Kidney (tissue), 14 donors: ENCODE data around the gene ST6GAL1. TPM values are rescaled to one million over a fixed set of nuclear protein-coding genes. Genes with fewer than 3 reads are reported as not detected.

Experiments
- DNase-seq, 5 donors: peaks; one replicate each; pipeline ENCODE4 v3.0.0-alpha.2; 2013 to 2020
- FAIRE-seq: peaks from 2 replicates; lab custom pipeline; 2012; peaks lifted over from hg19 to GRCh38; lab: Jason Lieb, UNC
- H3K27ac ChIP-seq, 2 donors: one replicate each; pipeline ENCODE4 v1.7.0; 2013; ENCODE audit warnings: low read depth in 2 of 2, low read length in 2 of 2, inconsistent platforms in 1 of 2
- H3K27me3 ChIP-seq: one replicate; pipeline ENCODE4 v1.7.1; 2013; ENCODE audit warnings: low read length, inconsistent platforms; ENCODE audit not compliant: control insufficient read depth, insufficient read depth
- H3K36me3 ChIP-seq, 3 donors: one replicate each; pipeline versions ENCODE4 v1.7.0 to v1.7.1; 2013; ENCODE audit warnings: low read length in 3 of 3, control low read depth in 1 of 3, inconsistent platforms in 1 of 3; ENCODE audit not compliant: insufficient read depth in 3 of 3, control insufficient read depth in 2 of 3
- H3K4me1 ChIP-seq, 3 donors: one replicate each; pipeline versions ENCODE4 v1.7.0 to v1.7.1; 2013; ENCODE audit warnings: low read length in 3 of 3, inconsistent platforms in 1 of 3, low read depth in 1 of 3; ENCODE audit not compliant: control insufficient read depth in 2 of 3, insufficient read depth in 2 of 3
- H3K4me3 ChIP-seq, 3 donors: one replicate each; pipeline versions ENCODE4 v1.7.0 to v1.8.1; 2013; ENCODE audit warnings: low read length in 3 of 3, control low read depth in 1 of 3, inconsistent platforms in 1 of 3
- H3K9ac ChIP-seq, 3 donors: one replicate each; pipeline versions ENCODE4 v1.7.0 to v1.7.1; 2013; ENCODE audit warnings: low read length in 3 of 3, control low read depth in 1 of 3, inconsistent platforms in 1 of 3
- H3K9me3 ChIP-seq, 3 donors: one replicate each; pipeline versions ENCODE4 v1.7.0 to v1.7.1; 2013; ENCODE audit warnings: low read length in 3 of 3, control low read depth in 1 of 3, inconsistent platforms in 1 of 3; ENCODE audit not compliant: control insufficient read depth in 2 of 3, insufficient read depth in 1 of 3
- intact Hi-C: fragments of 100-400 bp; cut with DNase I; formaldehyde crosslinking; loops from one replicate; pipeline ENCODE4 v1.11.1; 2022
- polyA plus RNA-seq: library from polyadenylated mRNA; stranded (reverse); fragments of 350-450 nt; fragmentation: Illumina TruSeq; extraction: RNeasy Lipid Tissue Mini Kit (QIAGEN cat#74804); gene quantifications from one replicate; pipeline ENCODE4 v1.2.3, GENCODE V29; 2014; ENCODE audit warnings: low read depth, low replicate concordance; ENCODE audit not compliant: insufficient read depth
- total RNA-seq: library from RNA; stranded (reverse); fragmentation: NEBNext Ultra II Directional; extraction: Animal tissue kit (Norgen Biotek cat#: 25700); gene quantifications from one replicate; pipeline ENCODE4 v1.2.1, GENCODE V29; 2021
- TF ChIP-seq, protein P1 (sequence below): IDR thresholded peaks from 3 replicates; pipeline ENCODE4 v1.5.1; 2012; ENCODE audit warnings: mild to moderate bottlenecking, moderate library complexity, borderline replicate concordance; ENCODE audit not compliant: insufficient read depth; ENCODE audit errors: extremely low read depth
- donor health status: control.
- donor health status: control.
- donor health status: control.
- donor health status: control.
- donor health status: control.
- donor health status: DM: yes; HTN: yes; CAD: no.
- donor health status: Normal renal cell carcinoma (clear cell type).

ST6GAL1 gene
- total and polyA plus RNA-seq, 2 donors from 2014 or later, result 62.6 to 236 TPM

DNA sequence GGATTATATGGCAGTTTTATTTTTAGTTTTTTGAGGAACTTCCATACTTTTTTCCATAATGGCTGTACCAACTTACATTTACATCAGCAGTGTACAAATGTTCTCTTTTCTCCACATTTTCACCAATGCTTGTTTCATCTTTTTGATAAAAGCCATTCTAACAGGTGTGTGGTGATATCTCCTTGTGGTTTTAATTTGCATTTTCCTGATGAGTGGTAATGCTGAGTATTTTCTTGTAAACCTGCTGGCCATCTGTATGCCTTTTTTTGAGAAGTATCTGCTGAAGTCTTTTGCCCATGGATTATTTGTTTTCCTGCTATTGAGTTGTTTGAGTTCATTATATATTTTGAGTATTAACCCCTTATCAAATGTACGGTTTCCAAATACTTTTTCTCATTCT, 158.4 kb downstream of the ST6GAL1 start:
- FAIRE-seq, result no peak
- no peak overlapping the region for H3K4me3 ChIP-seq
- intact Hi-C loops, result no loop called here
- TF ChIP-seq, protein P1, sequence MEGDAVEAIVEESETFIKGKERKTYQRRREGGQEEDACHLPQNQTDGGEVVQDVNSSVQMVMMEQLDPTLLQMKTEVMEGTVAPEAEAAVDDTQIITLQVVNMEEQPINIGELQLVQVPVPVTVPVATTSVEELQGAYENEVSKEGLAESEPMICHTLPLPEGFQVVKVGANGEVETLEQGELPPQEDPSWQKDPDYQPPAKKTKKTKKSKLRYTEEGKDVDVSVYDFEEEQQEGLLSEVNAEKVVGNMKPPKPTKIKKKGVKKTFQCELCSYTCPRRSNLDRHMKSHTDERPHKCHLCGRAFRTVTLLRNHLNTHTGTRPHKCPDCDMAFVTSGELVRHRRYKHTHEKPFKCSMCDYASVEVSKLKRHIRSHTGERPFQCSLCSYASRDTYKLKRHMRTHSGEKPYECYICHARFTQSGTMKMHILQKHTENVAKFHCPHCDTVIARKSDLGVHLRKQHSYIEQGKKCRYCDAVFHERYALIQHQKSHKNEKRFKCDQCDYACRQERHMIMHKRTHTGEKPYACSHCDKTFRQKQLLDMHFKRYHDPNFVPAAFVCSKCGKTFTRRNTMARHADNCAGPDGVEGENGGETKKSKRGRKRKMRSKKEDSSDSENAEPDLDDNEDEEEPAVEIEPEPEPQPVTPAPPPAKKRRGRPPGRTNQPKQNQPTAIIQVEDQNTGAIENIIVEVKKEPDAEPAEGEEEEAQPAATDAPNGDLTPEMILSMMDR, result no peak
- H3K4me1 ChIP-seq, result peaks cover 0 to 4% (median 0%) of the 10 kb centered on the region in 3 donors
- peaks cover 0 to 25% (median 0%) of the 10 kb centered on the region in 3 donors for H3K9me3 ChIP-seq
- no peak overlapping the region for H3K27ac ChIP-seq
- H3K27me3 ChIP-seq, result no peaks in the 10 kb centered on the region
- no peaks in the 10 kb centered on the region for H3K36me3 ChIP-seq
- H3K9ac ChIP-seq, result no peak overlapping the region
- DNase-seq, result no peak

DNA sequence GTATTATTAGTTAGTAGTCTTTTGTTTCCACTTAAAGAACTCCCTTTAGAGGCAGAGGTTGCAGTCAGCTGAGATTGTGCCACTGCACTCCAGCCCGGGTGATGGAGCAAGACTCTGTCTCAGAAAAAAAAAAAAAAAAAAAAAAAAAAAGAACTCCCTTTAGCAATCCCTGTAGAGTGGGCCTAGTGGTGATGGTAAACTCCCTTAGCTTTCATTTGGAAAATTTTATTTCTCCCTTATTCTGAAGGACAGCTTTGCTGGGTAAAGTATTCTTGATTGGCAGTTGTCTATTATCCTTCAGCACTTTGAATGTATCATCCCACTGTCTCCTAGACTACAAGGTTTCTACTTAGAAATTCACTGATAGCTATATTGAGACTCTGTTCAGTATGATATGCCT, 163.0 kb downstream of the ST6GAL1 start:
- no peaks in the 10 kb centered on the region for H3K36me3 ChIP-seq
- no peak overlapping the region for H3K9ac ChIP-seq
- FAIRE-seq (no peak), DNase-seq (no peak)
- peaks cover 0 to 17% (median 0%) of the 10 kb centered on the region in 3 donors for H3K9me3 ChIP-seq
- H3K4me3 ChIP-seq, result no peak overlapping the region
- H3K4me1 ChIP-seq, result no peaks in the 10 kb centered on the region
- TF ChIP-seq, protein P1, result no peak
- no peaks in the 10 kb centered on the region for H3K27me3 ChIP-seq
- intact Hi-C loops, result no loop called here
- no peak overlapping the region for H3K27ac ChIP-seq

DNA sequence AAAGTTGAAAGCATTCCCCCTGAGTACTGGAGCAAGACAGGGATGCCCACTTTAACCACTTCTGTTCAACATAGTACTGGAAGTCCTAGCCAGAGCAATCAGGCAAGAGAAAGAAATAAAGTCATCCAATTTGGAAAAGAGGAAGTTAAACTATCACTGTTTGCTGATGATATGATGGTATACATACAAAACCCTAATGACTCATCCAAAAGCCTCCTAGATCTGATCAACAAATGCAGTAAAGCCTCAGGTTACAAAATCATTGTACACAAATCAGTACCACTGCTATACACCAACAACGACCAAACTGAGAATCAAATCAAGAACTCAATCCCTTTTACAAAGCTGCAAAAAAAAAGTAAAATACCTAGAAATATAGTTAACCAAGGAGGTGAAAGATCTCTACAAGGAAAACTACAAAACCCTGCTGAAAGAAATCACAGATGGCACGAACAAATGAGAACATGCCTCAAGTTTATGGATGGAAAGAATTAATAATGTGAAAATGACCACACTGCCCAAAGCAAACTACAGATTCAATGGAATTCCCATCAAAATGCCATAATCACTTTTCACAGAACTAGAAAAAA, 168.7 kb downstream of the ST6GAL1 start:
- no peaks in the 10 kb centered on the region for H3K9me3 ChIP-seq
- peaks cover 0 to 5% (median 3%) of the 10 kb centered on the region in 3 donors for H3K4me1 ChIP-seq
- intact Hi-C loops, result no loop called here
- no peaks in the 10 kb centered on the region for H3K27me3 ChIP-seq
- H3K36me3 ChIP-seq, result no peaks in the 10 kb centered on the region
- H3K4me3 ChIP-seq, result no peak overlapping the region
- no peak for FAIRE-seq
- H3K9ac ChIP-seq, result no peak overlapping the region
- H3K27ac ChIP-seq, result no peak overlapping the region
- TF ChIP-seq, protein P1, result no peak
- no peak for DNase-seq
